Tongue (tissue), 2 donors: ENCODE data around the gene SLC6A3. TPM values are rescaled to one million over a fixed set of nuclear protein-coding genes. Genes with fewer than 3 reads are reported as not detected.
"Not testable (repeated sequence)": the region's sequence is repeated elsewhere in the genome, so short reads cannot be mapped to it uniquely, and the experiment has no call there.

Experiments used
- DNase-seq: peaks from one replicate; pipeline ENCODE4 v3.0.0-alpha.2; 2015
- total RNA-seq: library from RNA; depleted of rRNA; stranded (reverse); fragments of >200 nt; gene quantifications from one replicate; pipeline ENCODE4 v1.2.3, GENCODE V29; 2014

The SLC6A3 gene
- total RNA-seq, 1 donor from 2014 or later: 0.10 TPM

DNA sequence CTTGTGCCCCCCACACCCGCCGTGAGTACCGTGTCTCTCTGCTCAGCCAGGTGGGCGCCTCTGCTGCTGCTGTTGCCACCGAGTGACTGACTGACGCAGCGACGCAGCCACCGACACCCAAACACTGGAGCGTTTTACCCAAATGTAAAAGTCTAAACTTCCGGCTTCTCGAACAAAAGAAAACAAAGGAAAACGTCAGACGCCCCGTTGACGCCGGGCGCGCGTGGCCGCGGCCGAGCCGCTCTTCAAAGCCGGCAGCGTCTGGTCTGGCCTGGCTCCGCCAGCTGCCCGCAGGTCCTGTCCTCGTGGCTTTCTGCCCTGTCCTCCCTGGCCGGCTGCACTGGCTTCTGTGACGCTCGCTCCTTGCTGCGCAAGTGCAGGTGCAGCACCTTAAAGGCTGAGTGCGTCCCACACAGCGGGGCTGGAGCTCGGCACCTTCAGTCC, 58.9 kb downstream of the SLC6A3 start:
- peak; percentile 24 for DNase-seq

DNA sequence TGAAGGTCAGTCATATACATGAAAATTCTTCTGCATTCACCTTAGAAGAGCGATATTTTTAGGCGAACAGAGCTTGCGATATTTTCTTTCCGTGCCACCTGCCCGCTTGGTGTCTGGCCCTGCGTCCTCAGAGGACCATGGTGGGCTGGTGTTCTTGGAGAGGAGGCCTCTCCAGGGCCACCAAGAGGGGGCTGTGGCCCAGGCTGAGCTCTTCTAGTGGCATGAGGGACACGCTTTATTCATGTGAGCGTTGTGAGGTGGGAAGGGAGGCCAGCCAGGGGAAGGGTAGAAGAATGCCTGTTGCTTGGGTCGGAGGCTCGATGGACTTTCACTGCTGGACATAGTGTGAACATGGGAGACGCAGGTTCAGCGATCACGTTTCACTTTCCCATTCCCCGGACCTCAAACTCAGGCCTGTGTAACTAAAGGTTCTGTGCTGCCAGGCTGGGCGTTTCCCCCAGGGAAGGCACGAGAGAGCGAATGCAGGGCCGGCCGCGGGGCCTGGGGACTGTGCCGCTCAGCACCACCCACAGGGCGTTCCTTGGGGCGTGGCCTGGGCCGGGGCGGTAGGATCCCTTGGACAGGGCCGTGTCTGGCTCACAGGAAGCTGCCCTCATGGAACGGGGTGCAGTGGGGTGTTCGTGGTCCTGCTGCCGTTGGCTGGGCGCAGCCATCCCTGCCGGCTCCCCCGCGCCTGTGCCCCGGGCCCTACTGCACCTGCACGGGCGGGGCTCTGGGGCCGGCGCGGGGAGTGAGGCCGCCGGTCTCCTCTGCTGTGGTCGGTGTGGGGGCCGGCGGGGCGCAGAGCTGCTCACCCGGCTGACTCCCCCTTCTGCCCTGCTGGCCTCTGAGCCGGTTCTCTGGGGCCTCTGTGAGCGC, 59.6 kb downstream of the SLC6A3 start:
- peak; percentile 58 for DNase-seq

GRCh38 chr5:1384521-1384920, 60.7 kb downstream of the SLC6A3 start:
- no peak for DNase-seq

GRCh38 chr5:1383886-1384401, 61.3 kb downstream of the SLC6A3 start:
- no peak for DNase-seq

GRCh38 chr5:1383344-1383743, 61.9 kb downstream of the SLC6A3 start:
- no peak for DNase-seq

DNA sequence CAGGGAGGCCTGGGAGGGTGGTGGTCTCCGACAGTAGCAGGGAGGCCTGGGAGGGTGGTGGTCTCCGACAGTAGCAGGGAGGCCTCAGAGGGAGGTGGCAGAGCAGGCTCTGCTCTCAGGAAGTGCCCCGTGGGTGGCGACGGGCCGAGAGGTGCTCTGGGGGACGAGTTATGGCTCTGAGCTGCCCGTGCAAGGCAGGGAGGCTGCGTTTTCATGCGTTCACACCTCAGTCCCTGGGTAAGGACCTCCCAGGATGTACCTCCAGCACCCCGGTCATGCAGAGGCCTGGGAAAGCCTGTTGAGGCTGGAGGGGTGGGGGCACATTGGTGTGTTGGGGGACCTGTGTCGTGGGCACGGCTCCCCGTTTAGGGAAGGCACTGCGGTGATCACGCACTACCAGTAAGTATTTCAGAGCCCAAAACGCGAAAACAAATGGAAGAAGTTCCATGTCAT, 63.0 kb downstream of the SLC6A3 start:
- DNase-seq: no peak

DNA sequence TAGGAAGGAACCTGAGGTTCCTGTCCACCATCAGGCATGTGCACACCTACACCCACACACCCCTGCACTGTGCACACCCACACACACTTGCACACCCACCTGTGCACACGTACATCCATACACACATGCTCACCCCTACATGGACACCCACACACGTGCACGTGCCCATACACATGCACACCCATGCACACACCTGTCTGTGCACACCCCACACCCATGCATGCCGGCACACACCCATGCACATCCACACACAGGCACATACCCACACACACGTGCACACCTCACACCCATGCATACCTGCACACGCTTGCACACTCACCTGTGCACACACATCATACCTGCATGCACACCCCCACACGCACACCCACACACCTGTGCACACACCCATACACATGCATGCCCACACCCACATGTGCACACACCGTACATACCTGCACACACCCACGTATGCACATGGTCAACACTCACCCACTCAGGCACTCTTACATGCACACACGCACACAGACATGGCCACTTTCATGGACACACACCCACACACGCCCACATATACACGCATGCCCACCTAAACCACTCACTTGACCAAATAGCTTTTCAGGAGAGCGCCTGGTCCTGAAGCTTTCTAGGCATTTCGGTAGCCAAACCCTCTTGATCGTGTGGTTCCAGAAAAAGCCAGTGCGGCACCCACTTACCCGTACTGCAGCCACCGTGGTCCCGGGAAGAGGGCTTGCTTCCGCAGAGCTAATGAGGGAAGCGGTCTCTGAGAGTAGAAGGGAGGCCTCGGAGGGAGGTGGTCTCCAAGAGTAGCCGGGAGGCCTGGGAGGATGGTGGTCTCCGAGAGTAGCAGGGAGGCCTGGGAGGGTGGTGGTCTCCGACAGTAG, 63.6 kb downstream of the SLC6A3 start:
- no peak for DNase-seq

- DNase-seq: no peak
Observed at GRCh38 chr5:1380910-1381309, 64.3 kb downstream of the SLC6A3 start.

DNA sequence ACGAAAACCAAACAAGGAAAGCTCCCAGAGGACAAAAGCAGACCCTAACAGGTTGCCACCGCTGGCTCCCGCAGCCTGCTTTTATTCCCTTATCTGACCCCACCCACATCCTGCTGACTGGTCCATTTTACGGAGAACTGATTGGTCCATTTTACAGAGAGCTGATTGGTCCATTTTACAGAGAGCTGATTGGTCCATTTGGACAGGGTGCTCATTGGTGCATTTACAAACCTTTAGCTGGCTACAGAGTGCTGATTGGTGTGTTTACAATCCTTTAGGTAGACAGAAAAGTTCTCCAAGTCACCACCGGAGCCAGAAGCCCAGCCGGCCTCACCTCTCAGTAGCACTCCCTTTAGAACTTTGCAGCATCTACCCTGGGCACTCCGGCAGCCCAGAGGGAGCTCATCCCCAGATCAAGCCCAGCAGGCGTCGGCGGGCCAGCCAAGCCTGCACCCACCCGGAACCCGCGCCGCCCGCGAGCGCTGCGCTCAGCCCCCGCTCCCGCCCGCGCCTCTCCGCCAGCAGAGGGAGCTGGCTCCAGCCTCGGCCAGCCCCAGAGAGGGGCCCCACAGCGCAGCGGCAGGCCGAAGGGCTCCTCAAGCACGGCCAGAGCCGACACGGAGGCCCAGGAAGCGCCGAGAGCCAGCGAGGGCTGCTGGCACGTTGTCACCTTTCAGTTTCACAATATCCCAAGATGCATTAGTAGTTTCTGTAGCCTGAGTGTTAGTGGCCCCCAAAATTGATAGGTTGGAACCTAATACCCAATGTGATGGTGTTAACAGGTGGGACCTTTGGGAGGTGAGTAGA, 65.0 kb downstream of the SLC6A3 start:
- peak; percentile 41 for DNase-seq

- DNase-seq: no peak
Observed at GRCh38 chr5:1378866-1379659, 66.2 kb downstream of the SLC6A3 start.

GRCh38 chr5:1378096-1378495, 67.1 kb downstream of the SLC6A3 start:
- DNase-seq: no peak

- peak; percentile 57 for DNase-seq
Observed at GRCh38 chr5:1376981-1377380, 68.3 kb downstream of the SLC6A3 start.

- no peak for DNase-seq
Observed at GRCh38 chr5:1375871-1376810, 69.1 kb downstream of the SLC6A3 start.

GRCh38 chr5:1374679-1375055, 70.6 kb downstream of the SLC6A3 start:
- DNase-seq: peak; percentile 17

GRCh38 chr5:1374030-1374678, 71.1 kb downstream of the SLC6A3 start:
- DNase-seq: no peak

GRCh38 chr5:1371972-1372342, 73.3 kb downstream of the SLC6A3 start:
- not testable (repeated sequence) for DNase-seq

GRCh38 chr5:1371218-1371971, 73.8 kb downstream of the SLC6A3 start:
- DNase-seq: no peak

DNA sequence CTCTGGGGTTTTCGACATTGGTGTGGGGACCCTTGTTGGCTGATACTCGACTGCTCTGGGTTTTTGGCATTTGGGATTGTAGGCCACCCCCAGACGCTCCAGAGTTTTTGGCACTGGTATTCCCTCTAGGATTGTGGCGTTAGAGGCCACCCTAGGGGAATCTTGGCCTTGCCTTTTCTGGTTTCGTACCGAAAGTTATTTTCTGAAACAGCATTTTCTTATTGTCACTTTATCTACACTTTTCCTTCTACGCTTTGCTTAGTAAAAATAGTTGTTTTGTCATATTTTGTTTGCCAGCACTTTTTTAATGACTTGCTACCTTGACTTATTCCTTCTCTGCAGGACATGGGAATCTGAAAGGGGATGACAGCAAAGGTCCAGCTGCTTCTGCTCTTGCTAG, 75.2 kb downstream of the SLC6A3 start:
- no peak for DNase-seq

DNA sequence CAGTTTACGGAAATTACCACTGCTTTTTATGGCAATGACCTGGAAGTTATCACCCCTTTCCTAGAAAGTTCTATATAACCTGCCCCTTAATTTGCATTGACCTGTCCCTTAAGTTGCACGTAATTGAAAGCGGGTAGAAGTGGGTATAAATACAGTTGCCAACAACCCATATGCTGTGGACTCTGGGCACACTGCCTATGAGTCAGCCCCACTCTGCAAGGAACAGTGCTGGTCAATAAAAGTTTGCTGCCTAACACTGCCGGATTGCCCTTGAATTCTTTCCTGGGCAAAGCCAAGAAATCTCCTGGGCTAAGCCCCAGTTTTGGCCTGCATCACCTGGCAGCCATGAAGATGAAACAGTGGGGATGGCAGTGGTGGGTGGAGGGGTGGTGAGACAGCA, 76.5 kb downstream of the SLC6A3 start:
- no peak for DNase-seq
